GM12878 (cell line): ENCODE measurements around the gene SFXN5. TPM values are rescaled to one million over a fixed set of nuclear protein-coding genes. Genes with fewer than 3 reads are reported as not detected.

ENCODE experiments used
- ATAC-seq: fragments of 200-7000 bp; cut with Tn5 transposase; 3 replicates; pipeline ENCODE4 v1.9.1; 2020; ENCODE audit warnings: mild to moderate bottlenecking, moderate library complexity
- BruUV-seq: library from RNA; stranded (reverse); fragments of 400-500 nt; replicated peaks from 2 replicates; lab custom pipeline; 2021; lab: Mats Ljungman, UMichigan
- CTCF ChIA-PET: fragments of 300-600 bp; sonication (Branson Sonifier 250); formaldehyde crosslinking; extraction: SDS; loops from one replicate; lab custom pipeline; 2021; ENCODE audit warnings: inconsistent platforms; lab: Yijun Ruan, JAX
- POLR2A ChIA-PET: fragments of 350-600 bp; formaldehyde crosslinking; extraction: SDS; loops from one replicate; lab custom pipeline; 2021; ENCODE audit warnings: inconsistent platforms; lab: Charles Lee
- RAD21 ChIA-PET: fragments of 300-600 bp; sonication (Branson Sonifier 250); formaldehyde crosslinking; loops from one replicate; lab custom pipeline; 2023; ENCODE audit warnings: antibody characterized with exemption; ENCODE audit not compliant: unreplicated experiment; lab: Charles Lee
- SMC1A ChIA-PET: fragments of 300-600 bp; sonication (Branson Sonifier 250); formaldehyde crosslinking; loops from one replicate; lab custom pipeline; 2023; ENCODE audit not compliant: unreplicated experiment, uncharacterized antibody; lab: Charles Lee
- DNase-seq: peaks from one replicate; pipeline ENCODE4 v3.0.0-alpha.2; 2011; ENCODE audit warnings: low read depth, low spot score
- FAIRE-seq: peaks from 3 replicates; lab custom pipeline; 2011; peaks lifted over from hg19 to GRCh38; lab: Jason Lieb, UNC
- H2AFZ ChIP-seq: 2 replicates; pipeline ENCODE4 v1.6.0; 2011; ENCODE audit warnings: low read depth, low read length, control low read depth; ENCODE audit not compliant: control insufficient read depth
- H3K27ac ChIP-seq: 2 replicates; pipeline ENCODE4 v1.5.1; 2011; ENCODE audit warnings: control low read depth; ENCODE audit not compliant: control insufficient read depth, insufficient read depth
- H3K27me3 ChIP-seq, 2 experiments: replicated peaks in 1 of 2; 2 replicates each; pipeline versions ENCODE4 v1.6.0 to v1.6.1; 2011; ENCODE audit warnings: low read length in 1 of 2; ENCODE audit not compliant: control insufficient read depth in 2 of 2, insufficient read depth in 2 of 2
- H3K36me3 ChIP-seq, 2 experiments: 2 replicates each; pipeline ENCODE4 v1.5.1; 2011; ENCODE audit warnings: low read length in 1 of 2; ENCODE audit not compliant: control insufficient read depth in 2 of 2, insufficient read depth in 2 of 2
- H3K4me1 ChIP-seq: 2 replicates; pipeline ENCODE4 v1.6.1; 2011; ENCODE audit warnings: mild to moderate bottlenecking, low read length, moderate library complexity, mixed read lengths; ENCODE audit not compliant: control insufficient read depth, insufficient read depth
- H3K4me2 ChIP-seq: 2 replicates; pipeline ENCODE4 v1.6.0; 2011; ENCODE audit warnings: control low read depth; ENCODE audit not compliant: control insufficient read depth, insufficient read depth
- H3K4me3 ChIP-seq: fragments of 200-600 bp; sonication (generic); 2 replicates; pipeline ENCODE4 v1.5.1; 2016
- H3K79me2 ChIP-seq: 2 replicates; pipeline ENCODE4 v1.6.0; 2011; ENCODE audit warnings: low read length; ENCODE audit not compliant: control insufficient read depth, insufficient read depth
- H3K9ac ChIP-seq: 2 replicates; pipeline ENCODE4 v1.8.0; 2011; ENCODE audit warnings: low read length, control low read depth, mixed read lengths; ENCODE audit not compliant: control insufficient read depth, insufficient read depth
- H3K9me3 ChIP-seq: replicated peaks from 3 replicates; pipeline ENCODE4 v1.5.1; 2011; ENCODE audit warnings: mild to moderate bottlenecking, low read length; ENCODE audit not compliant: control insufficient read depth, insufficient read depth
- H4K20me1 ChIP-seq: 2 replicates; pipeline ENCODE4 v1.6.0; 2011; ENCODE audit not compliant: control insufficient read depth, insufficient read depth
- CHD4 ChIP-seq: fragments of 200-600 bp; sonication (generic); IDR thresholded peaks from 2 replicates; pipeline ENCODE4 v1.6.1; 2016; ENCODE audit warnings: mild to moderate bottlenecking
- MEF2A ChIP-seq: IDR thresholded peaks from 2 replicates; pipeline ENCODE4 v1.6.1; 2011; ENCODE audit warnings: low read depth, mild to moderate bottlenecking, low read length, moderate library complexity; ENCODE audit not compliant: insufficient read depth
- MYC ChIP-seq: IDR thresholded peaks from 2 replicates; pipeline ENCODE4 v1.6.1; 2011; ENCODE audit warnings: mild to moderate bottlenecking, low read length, moderate library complexity, inconsistent platforms; ENCODE audit not compliant: insufficient read depth, insufficient replicate concordance, insufficient read length, severe bottlenecking
- NFYB ChIP-seq: IDR thresholded peaks from 2 replicates; pipeline ENCODE4 v1.6.1; 2011; ENCODE audit warnings: low read depth, mild to moderate bottlenecking, low read length, improper control_type of control experiment, moderate library complexity; ENCODE audit not compliant: insufficient read depth
- NR2C2 ChIP-seq: IDR thresholded peaks from 2 replicates; pipeline ENCODE4 v1.6.1; 2011; ENCODE audit warnings: borderline replicate concordance, low read depth; ENCODE audit not compliant: control insufficient read depth, insufficient read length
- PAX8 ChIP-seq: fragments of 450-650 bp; IDR thresholded peaks from 2 replicates; pipeline ENCODE4 v1.6.1; 2017; ENCODE audit warnings: mild to moderate bottlenecking, moderate library complexity
- RAD21 ChIP-seq: IDR thresholded peaks from 2 replicates; pipeline ENCODE4 v1.6.1; 2011; ENCODE audit warnings: mild to moderate bottlenecking, low read depth, low read length, moderate library complexity; ENCODE audit not compliant: insufficient read depth
- RCOR1 ChIP-seq: conservative IDR thresholded peaks from 2 replicates; pipeline ENCODE4 v1.6.1; 2012; ENCODE audit warnings: low read depth, low read length, improper control_type of control experiment
- SP1 ChIP-seq: IDR thresholded peaks from one replicate; pipeline ENCODE4 v1.6.1; 2011; ENCODE audit warnings: low read depth, low read length
- TBL1XR1 ChIP-seq: IDR thresholded peaks from 2 replicates; pipeline ENCODE4 v1.6.1; 2012; ENCODE audit warnings: low read depth, low read length, improper control_type of control experiment
- ZNF592 ChIP-seq: fragments of 450-650 bp; IDR thresholded peaks from 2 replicates; pipeline ENCODE4 v1.6.1; 2017; ENCODE audit warnings: mild to moderate bottlenecking, moderate library complexity
- ZNF622 ChIP-seq: fragments of 450-650 bp; IDR thresholded peaks from 2 replicates; pipeline ENCODE4 v1.6.1; 2017; ENCODE audit warnings: mild to moderate bottlenecking, inconsistent platforms
- ZZZ3 ChIP-seq: IDR thresholded peaks from 2 replicates; pipeline ENCODE4 v1.6.1; 2011; ENCODE audit warnings: low read depth; ENCODE audit not compliant: control insufficient read depth, insufficient read length
- WGBS: methylation state at CpG from one replicate; pipeline ENCODE4 v1.1.6; 2016; ENCODE audit warnings: low lambda C conversion rate; ENCODE audit not compliant: insufficient replicate concordance, insufficient coverage; ENCODE audit errors: missing lambda C conversion rate; 5-methylcytosine and 5-hydroxymethylcytosine counted together
- in situ Hi-C: fragments of 300-500 bp; cut with MboI; formaldehyde crosslinking; loops from 9 replicates; pipeline ENCODE4 v1.14.3; 2018; ENCODE audit warnings: mixed read lengths
- intact Hi-C: fragments of 100-400 bp; cut with micrococcal nuclease; formaldehyde crosslinking; loops from one replicate; pipeline ENCODE4 v1.14.2; 2022; ENCODE audit not compliant: unreplicated experiment
- polyA plus RNA-seq, 11 experiments: library from polyadenylated mRNA; depleted of rRNA in 4 of 11; unstranded in 6 of 11; stranded (reverse) in 5 of 11; fragments of >200 nt; fragmentation: Nextera tagmentation in 4 of 11; fragmentation: Illumina TruSeq in 1 of 11; extraction: Ambion mirVana in 4 of 11; extraction: Trizol in 1 of 11; gene quantifications; 1 replicate in 1 of 11; 2 replicates in 10 of 11; pipeline versions ENCODE4 v1.2.1 to v1.2.3, GENCODE V29; 2011 to 2016; ENCODE audit warnings: inconsistent platforms in 2 of 11, missing spikeins in 2 of 11, low read depth in 1 of 11
- total RNA-seq, 4 experiments: library from RNA; depleted of rRNA in 3 of 4; stranded (reverse); fragments of >200 nt in 3 of 4; fragmentation: Illumina TruSeq in 1 of 4; extraction: Trizol in 1 of 4; gene quantifications; 2 replicates each; pipeline versions ENCODE4 v1.2.1 to v1.2.3, GENCODE V29; 2013 to 2021
- TF ChIP-seq, protein P1 (sequence below): fragments of 150-350 bp; IDR thresholded peaks from 2 replicates; pipeline ENCODE4 v1.6.1; 2014; ENCODE audit warnings: mild to moderate bottlenecking, low read depth, low read length
- TF ChIP-seq, protein P2 (sequence below): fragments of 450-650 bp; IDR thresholded peaks from 2 replicates; pipeline ENCODE4 v1.6.1; 2016; ENCODE audit warnings: mild to moderate bottlenecking

Gene SFXN5
- total and polyA plus RNA-seq, 10 of the 15 experiments (the other 5 are each of a cell fraction or from before 2014, with no cell fraction given), result 3.3 to 15.9 (median 11.2) TPM

- TF ChIP-seq NR2C2 (no peak), ZNF622 (no peak)
- TF ChIP-seq, all 136 proteins: peak for 0
Measured at GRCh38 chr2:72985891-72986683, 85.4 kb downstream of the SFXN5 start (continued).

- H3K27ac ChIP-seq, result no peak overlapping the region
- H3K27me3 ChIP-seq, result no peaks in the 10 kb centered on the region
- no peaks in the 10 kb centered on the region for H3K36me3 ChIP-seq
- no peak overlapping the region for H3K9ac ChIP-seq
- ATAC-seq (no peak), FAIRE-seq (no peak)
- ChIA-PET RAD21 (no interaction called here), CTCF (interaction anchor here (1.5 to 3.1 kb wide), 3 partner anchors 11 to 192 kb away, joined by 4 to 10 read pairs (median 6); no protein-coding TSS in a partner anchor), POLR2A (no interaction called here)
- BruUV-seq, result no TSS peak
- H3K4me2 ChIP-seq, result no peak overlapping the region
- in situ Hi-C loops, result no loop called here
- H3K9me3 ChIP-seq, result no peaks in the 10 kb centered on the region
- no peaks in the 10 kb centered on the region for H3K4me1 ChIP-seq
- WGBS, result 22% methylated on average over 3 of the region's 5 CpGs
- no peak for TF ChIP-seq PAX8
- TF ChIP-seq TBL1XR1, result no peak
- no peak for TF ChIP-seq ZZZ3
- no peak for TF ChIP-seq RAD21
- no peak for TF ChIP-seq RCOR1
- TF ChIP-seq, protein P1, sequence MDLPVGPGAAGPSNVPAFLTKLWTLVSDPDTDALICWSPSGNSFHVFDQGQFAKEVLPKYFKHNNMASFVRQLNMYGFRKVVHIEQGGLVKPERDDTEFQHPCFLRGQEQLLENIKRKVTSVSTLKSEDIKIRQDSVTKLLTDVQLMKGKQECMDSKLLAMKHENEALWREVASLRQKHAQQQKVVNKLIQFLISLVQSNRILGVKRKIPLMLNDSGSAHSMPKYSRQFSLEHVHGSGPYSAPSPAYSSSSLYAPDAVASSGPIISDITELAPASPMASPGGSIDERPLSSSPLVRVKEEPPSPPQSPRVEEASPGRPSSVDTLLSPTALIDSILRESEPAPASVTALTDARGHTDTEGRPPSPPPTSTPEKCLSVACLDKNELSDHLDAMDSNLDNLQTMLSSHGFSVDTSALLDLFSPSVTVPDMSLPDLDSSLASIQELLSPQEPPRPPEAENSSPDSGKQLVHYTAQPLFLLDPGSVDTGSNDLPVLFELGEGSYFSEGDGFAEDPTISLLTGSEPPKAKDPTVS, result no peak
- TF ChIP-seq MEF2A, result no peak
- no peak for TF ChIP-seq SP1
- no peak for TF ChIP-seq ZNF622
- no peak for TF ChIP-seq NFYB
- TF ChIP-seq, protein P2, sequence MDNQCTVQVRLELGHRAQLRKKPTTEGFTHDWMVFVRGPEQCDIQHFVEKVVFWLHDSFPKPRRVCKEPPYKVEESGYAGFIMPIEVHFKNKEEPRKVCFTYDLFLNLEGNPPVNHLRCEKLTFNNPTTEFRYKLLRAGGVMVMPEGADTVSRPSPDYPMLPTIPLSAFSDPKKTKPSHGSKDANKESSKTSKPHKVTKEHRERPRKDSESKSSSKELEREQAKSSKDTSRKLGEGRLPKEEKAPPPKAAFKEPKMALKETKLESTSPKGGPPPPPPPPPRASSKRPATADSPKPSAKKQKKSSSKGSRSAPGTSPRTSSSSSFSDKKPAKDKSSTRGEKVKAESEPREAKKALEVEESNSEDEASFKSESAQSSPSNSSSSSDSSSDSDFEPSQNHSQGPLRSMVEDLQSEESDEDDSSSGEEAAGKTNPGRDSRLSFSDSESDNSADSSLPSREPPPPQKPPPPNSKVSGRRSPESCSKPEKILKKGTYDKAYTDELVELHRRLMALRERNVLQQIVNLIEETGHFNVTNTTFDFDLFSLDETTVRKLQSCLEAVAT, result no peak
- TF ChIP-seq MYC, result no peak
- TF ChIP-seq CHD4, result no peak
- no peak for TF ChIP-seq ZNF592
- TF ChIP-seq, all 136 proteins: peak for 0
- SMC1A ChIA-PET, result interaction anchor here (1.5 to 1.7 kb wide), 2 partner anchors 92 to 192 kb away, joined by 4 to 5 read pairs; no protein-coding TSS in a partner anchor
- Histone ChIP-seq H3K4me3 (no peak overlapping the region), H3K79me2 (no peaks in the 10 kb centered on the region), H2AFZ (no peak overlapping the region), H4K20me1 (no peaks in the 10 kb centered on the region)
- intact Hi-C loops, result no loop called here
- no peak for DNase-seq
Measured at GRCh38 chr2:72985136-72985535, 86.4 kb downstream of the SFXN5 start.
